Trophoblast cell (in vitro differentiated cells and primary cell): ENCODE data around the gene ZNF554.
A peak's percentile ranks its signal among the peaks of the same experiment; 100 is the strongest.
"Not testable (repeated sequence)": the region's sequence is repeated elsewhere in the genome, so short reads cannot be mapped to it uniquely, and the experiment has no call there.

ENCODE experiments used
- DNase-seq, 2 donors: peaks; one replicate each; pipeline ENCODE4 v3.0.0-alpha.2; 2016
- H2AFZ ChIP-seq: 2 replicates; pipeline ENCODE4 v1.6.1; 2013; ENCODE audit warnings: low read length, moderate library complexity, mild to moderate bottlenecking; ENCODE audit not compliant: insufficient read depth, poor library complexity
- H2AK5ac ChIP-seq: 2 replicates; pipeline ENCODE4 v1.6.1; 2013; ENCODE audit warnings: mild to moderate bottlenecking, low read length
- H2BK120ac ChIP-seq: 2 replicates; pipeline ENCODE4 v1.6.1; 2013; ENCODE audit warnings: low read length, mild to moderate bottlenecking, moderate library complexity; ENCODE audit not compliant: insufficient read depth, poor library complexity
- H2BK12ac ChIP-seq: 2 replicates; pipeline ENCODE4 v1.6.1; 2013; ENCODE audit warnings: mild to moderate bottlenecking, low read length, moderate library complexity
- H2BK5ac ChIP-seq: 2 replicates; pipeline ENCODE4 v1.6.1; 2013; ENCODE audit warnings: low read length, low read depth, moderate library complexity, mild to moderate bottlenecking; ENCODE audit not compliant: poor library complexity
- H3K14ac ChIP-seq: 2 replicates; pipeline ENCODE4 v1.6.1; 2013; ENCODE audit warnings: mild to moderate bottlenecking, low read length
- H3K18ac ChIP-seq: 2 replicates; pipeline ENCODE4 v1.6.1; 2013; ENCODE audit warnings: mild to moderate bottlenecking, low read length
- H3K23ac ChIP-seq: 2 replicates; pipeline ENCODE4 v1.6.1; 2013; ENCODE audit warnings: low read length
- H3K27ac ChIP-seq: 2 replicates; pipeline ENCODE4 v1.5.1; 2013; ENCODE audit warnings: low read depth, mild to moderate bottlenecking, inconsistent platforms, low read length, moderate library complexity
- H3K27me3 ChIP-seq: 2 replicates; pipeline ENCODE4 v1.6.1; 2013; ENCODE audit warnings: inconsistent platforms, mild to moderate bottlenecking, low read length, moderate library complexity; ENCODE audit not compliant: insufficient read depth
- H3K36me3 ChIP-seq, 2 experiments: 1 replicate in 1 of 2; 2 replicates in 1 of 2; pipeline ENCODE4 v1.6.1; 2013; ENCODE audit warnings: low read length in 2 of 2, mild to moderate bottlenecking in 2 of 2, moderate library complexity in 1 of 2; ENCODE audit not compliant: insufficient read depth in 2 of 2, control insufficient read depth in 1 of 2
- H3K4ac ChIP-seq: 2 replicates; pipeline ENCODE4 v1.6.1; 2013; ENCODE audit warnings: low read depth, mild to moderate bottlenecking, low read length, moderate library complexity
- H3K4me1 ChIP-seq, 2 experiments: 1 replicate in 1 of 2; 2 replicates in 1 of 2; pipeline ENCODE4 v1.6.1; 2013; ENCODE audit warnings: low read length in 2 of 2, mild to moderate bottlenecking in 2 of 2, moderate library complexity in 1 of 2; ENCODE audit not compliant: insufficient read depth in 2 of 2, control insufficient read depth in 1 of 2
- H3K4me2 ChIP-seq: 2 replicates; pipeline ENCODE4 v1.6.1; 2013; ENCODE audit warnings: inconsistent platforms, mild to moderate bottlenecking, low read length, moderate library complexity
- H3K4me3 ChIP-seq: 2 replicates; pipeline ENCODE4 v1.5.1; 2013; ENCODE audit warnings: mild to moderate bottlenecking, low read depth, low read length, inconsistent platforms
- H3K79me1 ChIP-seq: one replicate; pipeline ENCODE4 v1.6.1; 2013; ENCODE audit warnings: low read length
- H3K79me2 ChIP-seq: 2 replicates; pipeline ENCODE4 v1.6.1; 2013; ENCODE audit warnings: low read length, mild to moderate bottlenecking; ENCODE audit not compliant: control insufficient read depth, insufficient read depth, poor library complexity
- H3K9ac ChIP-seq: 2 replicates; pipeline ENCODE4 v1.6.1; 2013; ENCODE audit warnings: mild to moderate bottlenecking, low read length
- H3K9me3 ChIP-seq: 2 replicates; pipeline ENCODE4 v1.6.1; 2013; ENCODE audit warnings: low read depth, mild to moderate bottlenecking, control low read depth, inconsistent platforms, low read length; ENCODE audit not compliant: insufficient read depth
- H4K12ac ChIP-seq: 2 replicates; pipeline ENCODE4 v1.6.1; 2013; ENCODE audit warnings: low read depth, mild to moderate bottlenecking, low read length, moderate library complexity
- H4K8ac ChIP-seq: 2 replicates; pipeline ENCODE4 v1.6.1; 2013; ENCODE audit warnings: low read depth, mild to moderate bottlenecking, low read length, moderate library complexity
- H4K91ac ChIP-seq: one replicate; pipeline ENCODE4 v1.6.1; 2013; ENCODE audit warnings: low read depth, mild to moderate bottlenecking, low read length, moderate library complexity
- WGBS: extraction: QIAGEN DNeasy Blood & Tissue Kit; methylation state at CpG from one replicate; pipeline ENCODE4 v1.1.7; 2013; ENCODE audit warnings: missing lambda C conversion rate; ENCODE audit not compliant: insufficient read length, insufficient coverage; ENCODE audit errors: extremely low coverage; 5-methylcytosine and 5-hydroxymethylcytosine counted together

Gene ZNF554

DNA sequence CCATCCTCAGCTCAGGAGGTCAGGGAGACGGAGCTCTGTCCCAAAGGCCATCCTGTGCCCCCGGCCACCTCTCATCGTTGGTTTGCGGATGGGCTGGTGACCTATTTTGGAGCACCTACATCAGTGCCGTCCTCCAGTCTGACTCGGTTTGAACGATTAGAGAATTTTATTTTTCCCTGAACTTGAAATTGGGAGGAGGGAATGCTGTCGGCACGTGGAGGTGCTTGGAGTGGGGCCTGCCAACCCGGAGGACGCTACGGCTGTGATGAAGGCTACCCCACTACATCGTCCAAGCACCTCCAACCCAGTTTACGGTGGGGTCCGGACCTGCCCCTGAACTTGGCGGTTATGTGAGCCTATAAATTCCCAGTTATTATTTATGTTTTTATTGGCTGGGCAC is 3.0 kb upstream of the ZNF554 start:
- Histone ChIP-seq H3K14ac (no peak overlapping the region), H3K9ac (no peak overlapping the region), H3K4ac (no peak overlapping the region), H4K12ac (no peak overlapping the region), H3K36me3 (peaks cover 25 to 28% of the 10 kb centered on the region in 2 experiments), H2BK120ac (no peak overlapping the region), H3K4me1 (peaks cover 29 to 30% of the 10 kb centered on the region in 2 experiments), H2BK5ac (no peak overlapping the region), H3K23ac (no peak overlapping the region), H3K27me3 (no peaks in the 10 kb centered on the region), H3K27ac (no peak overlapping the region), H3K79me1 (peaks cover 44% of the 10 kb centered on the region), H3K4me2 (no peak overlapping the region), H3K79me2 (peaks cover 18% of the 10 kb centered on the region), H4K8ac (no peak overlapping the region), H3K9me3 (no peaks in the 10 kb centered on the region), H2AFZ (no peak overlapping the region), H3K4me3 (no peak overlapping the region), H2AK5ac (peak overlapping the region; percentile 52), H3K18ac (no peak overlapping the region), H2BK12ac (peak overlapping the region; percentile 61), H4K91ac (peak overlapping the region; percentile 56)
- WGBS: no CpG with 5 or more reads among the region's 16 CpGs
- DNase-seq: no peak

DNA sequence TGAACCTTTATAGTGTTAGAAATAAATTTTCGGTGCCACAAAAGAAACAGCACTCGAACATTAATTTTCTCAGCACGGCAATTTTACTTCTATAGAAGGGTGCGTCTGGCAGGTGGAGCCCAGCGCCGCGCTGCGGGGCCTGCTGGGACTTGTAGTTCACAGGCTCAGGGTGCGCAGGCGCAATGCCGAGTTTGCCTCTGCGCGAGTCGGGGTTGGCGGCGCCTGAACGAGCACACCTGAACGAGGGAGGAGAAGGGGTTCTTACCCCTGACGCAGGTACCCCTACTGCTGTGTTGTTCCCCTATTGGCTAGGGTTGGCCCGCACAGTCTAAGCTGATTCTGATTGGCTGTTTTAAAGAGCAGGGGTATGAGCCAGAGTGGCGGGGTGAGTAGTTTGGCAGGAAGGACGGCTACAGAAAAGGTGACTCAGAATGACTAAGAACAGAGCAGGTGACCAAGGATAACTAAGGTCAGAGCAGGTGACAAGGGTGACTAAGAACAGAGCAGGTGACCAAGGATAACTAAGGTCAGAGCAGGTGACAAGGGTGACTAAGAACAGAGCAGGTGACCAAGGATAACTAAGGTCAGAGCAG is 2.3 kb upstream of the ZNF554 start:
- not testable (repeated sequence) for H3K27me3 ChIP-seq, H3K9me3 ChIP-seq, H2BK120ac ChIP-seq, H3K4me2 ChIP-seq, H3K9ac ChIP-seq, H2AK5ac ChIP-seq, H3K4ac ChIP-seq, H3K18ac ChIP-seq, H4K8ac ChIP-seq, H3K23ac ChIP-seq, H4K12ac ChIP-seq, H4K91ac ChIP-seq, H2AFZ ChIP-seq, H3K27ac ChIP-seq
- no CpG with 5 or more reads among the region's 22 CpGs for WGBS
- peak overlapping the region; percentile 15 for H2BK12ac ChIP-seq
- H3K14ac ChIP-seq: peak overlapping the region; percentile 59
- H2BK5ac ChIP-seq: peak overlapping the region; percentile 8
- H3K79me1 ChIP-seq: peaks cover 40% of the 10 kb centered on the region
- peak overlapping the region; percentile 26 for H3K4me3 ChIP-seq
- peaks cover 23 to 24% of the 10 kb centered on the region in 2 experiments for H3K4me1 ChIP-seq
- peaks cover 18% of the 10 kb centered on the region for H3K79me2 ChIP-seq
- peak; percentile 68 to 76 for DNase-seq
- peaks cover 19 to 22% of the 10 kb centered on the region in 2 experiments for H3K36me3 ChIP-seq

DNA sequence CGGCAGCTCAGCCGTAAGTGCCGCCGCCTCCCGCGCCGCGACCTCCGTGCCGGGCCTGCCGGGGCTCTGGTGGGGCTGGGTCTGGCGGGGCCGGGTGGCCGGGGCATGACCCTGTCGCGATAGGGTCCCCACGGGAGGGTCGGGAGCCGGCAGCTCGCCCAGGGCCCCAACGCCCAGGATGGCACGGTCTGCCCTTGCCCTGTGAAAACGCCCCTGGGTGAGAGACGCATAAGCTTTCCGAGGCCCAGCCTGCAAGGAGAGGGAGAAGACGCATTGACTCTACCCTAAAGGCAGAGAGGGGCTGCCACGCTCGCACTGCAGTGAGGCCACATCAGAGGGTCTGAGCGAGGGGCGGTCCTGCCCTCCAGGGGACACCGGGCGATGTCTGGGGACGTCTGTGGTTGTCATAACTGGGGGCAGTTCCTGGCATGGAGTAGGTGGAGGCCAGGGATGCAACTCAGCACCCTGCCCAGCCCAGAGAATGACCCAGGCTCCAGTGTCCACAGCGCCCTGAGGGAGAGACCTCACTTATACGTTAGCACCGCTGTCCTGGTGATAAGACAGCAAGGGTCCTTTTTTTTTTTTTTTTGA is 539 bp downstream of the ZNF554 start:
- H4K12ac ChIP-seq: peak overlapping the region; percentile 82
- peak overlapping the region; percentile 2 for H2BK120ac ChIP-seq
- peak overlapping the region; percentile 70 for H2AK5ac ChIP-seq
- peak overlapping the region; percentile 80 for H3K4me2 ChIP-seq
- peak overlapping the region; percentile 15 for H2BK12ac ChIP-seq
- H3K18ac ChIP-seq: peak overlapping the region; percentile 90
- peak overlapping the region; percentile 80 for H3K14ac ChIP-seq
- H3K9ac ChIP-seq: peak overlapping the region; percentile 36
- H3K23ac ChIP-seq: no peak overlapping the region
- H3K27ac ChIP-seq: no peak overlapping the region
- H4K8ac ChIP-seq: peak overlapping the region; percentile 82
- H2AFZ ChIP-seq: peak overlapping the region; percentile 93
- H3K79me1 ChIP-seq: peaks cover 17% of the 10 kb centered on the region
- WGBS: no CpG with 5 or more reads among the region's 36 CpGs
- H2BK5ac ChIP-seq: peak overlapping the region; percentile 29
- peaks cover 7% of the 10 kb centered on the region for H3K79me2 ChIP-seq
- peaks cover 14 to 17% of the 10 kb centered on the region in 2 experiments for H3K36me3 ChIP-seq
- peaks cover 3 to 4% of the 10 kb centered on the region in 2 experiments for H3K4me1 ChIP-seq
- H3K9me3 ChIP-seq: peaks cover 3% of the 10 kb centered on the region
- no peaks in the 10 kb centered on the region for H3K27me3 ChIP-seq
- peak overlapping the region; percentile 79 for H3K4me3 ChIP-seq
- peak overlapping the region; percentile 13 for H3K4ac ChIP-seq
- no peak for DNase-seq
- H4K91ac ChIP-seq: peak overlapping the region; percentile 88

DNA sequence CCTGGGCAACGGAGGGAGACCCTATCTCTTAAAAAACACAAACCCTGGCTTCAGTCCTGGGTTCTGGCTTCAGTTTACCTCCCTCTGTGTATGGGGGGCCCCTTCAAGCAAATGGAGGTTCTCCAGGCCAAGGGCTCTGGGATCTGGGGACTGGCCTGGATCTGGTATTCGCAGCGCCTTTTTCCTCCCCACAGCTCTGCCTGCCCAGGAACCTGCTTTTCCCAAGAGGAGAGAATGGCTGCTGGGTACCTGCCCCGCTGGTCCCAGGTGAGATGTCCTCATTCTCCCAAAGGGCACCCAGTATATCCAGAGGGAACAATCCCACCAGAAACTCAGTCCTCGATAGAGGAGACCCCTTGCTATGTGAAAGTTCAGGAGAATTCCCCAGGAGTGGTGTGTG is 3.2 kb downstream of the ZNF554 start:
- H3K14ac ChIP-seq: no peak overlapping the region
- H3K4me1 ChIP-seq: peaks cover 0 to 4% of the 10 kb centered on the region in 2 experiments
- H2BK5ac ChIP-seq: no peak overlapping the region
- no peak overlapping the region for H4K12ac ChIP-seq
- H2BK12ac ChIP-seq: no peak overlapping the region
- H3K4me2 ChIP-seq: no peak overlapping the region
- H3K36me3 ChIP-seq: peaks cover 14 to 15% of the 10 kb centered on the region in 2 experiments
- no peak overlapping the region for H3K23ac ChIP-seq
- H4K91ac ChIP-seq: no peak overlapping the region
- H3K79me2 ChIP-seq: peaks cover 7% of the 10 kb centered on the region
- H2AK5ac ChIP-seq: no peak overlapping the region
- H3K4ac ChIP-seq: no peak overlapping the region
- no peak overlapping the region for H3K4me3 ChIP-seq
- no peak overlapping the region for H3K18ac ChIP-seq
- WGBS: no CpG with 5 or more reads among the region's 5 CpGs
- no peak overlapping the region for H4K8ac ChIP-seq
- no peak overlapping the region for H3K27ac ChIP-seq
- no peak for DNase-seq
- no peak overlapping the region for H3K9ac ChIP-seq
- H3K27me3 ChIP-seq: no peaks in the 10 kb centered on the region
- H3K79me1 ChIP-seq: peaks cover 8% of the 10 kb centered on the region
- H3K9me3 ChIP-seq: peaks cover 3% of the 10 kb centered on the region
- no peak overlapping the region for H2BK120ac ChIP-seq
- H2AFZ ChIP-seq: no peak overlapping the region
